IPS-18a (cell line): ENCODE data around the gene LCN6.
A peak's percentile ranks its signal among the peaks of the same experiment; 100 is the strongest.
"Not testable (repeated sequence)": the region's sequence is repeated elsewhere in the genome, so short reads cannot be mapped to it uniquely, and the experiment has no call there.

Experiments
- H3K27ac ChIP-seq: one replicate; pipeline ENCODE4 v1.5.1; 2013; ENCODE audit warnings: low read length
- H3K27me3 ChIP-seq: one replicate; pipeline ENCODE4 v1.6.1; 2013; ENCODE audit warnings: mild to moderate bottlenecking, low read length; ENCODE audit not compliant: control insufficient read depth, insufficient read depth
- H3K36me3 ChIP-seq: one replicate; pipeline ENCODE4 v1.6.1; 2013; ENCODE audit warnings: low read depth, low read length; ENCODE audit not compliant: control insufficient read depth
- H3K4me1 ChIP-seq: one replicate; pipeline ENCODE4 v1.6.1; 2013; ENCODE audit warnings: low read depth, low read length; ENCODE audit not compliant: control insufficient read depth
- H3K4me3 ChIP-seq: one replicate; pipeline ENCODE4 v1.5.1; 2013; ENCODE audit warnings: low read length
- H3K9ac ChIP-seq: one replicate; pipeline ENCODE4 v1.6.1; 2013; ENCODE audit warnings: mild to moderate bottlenecking, low read length, moderate library complexity
- H3K9me3 ChIP-seq: one replicate; pipeline ENCODE4 v1.6.1; 2013; ENCODE audit warnings: low read depth, low read length; ENCODE audit not compliant: control insufficient read depth

LCN6 gene

DNA sequence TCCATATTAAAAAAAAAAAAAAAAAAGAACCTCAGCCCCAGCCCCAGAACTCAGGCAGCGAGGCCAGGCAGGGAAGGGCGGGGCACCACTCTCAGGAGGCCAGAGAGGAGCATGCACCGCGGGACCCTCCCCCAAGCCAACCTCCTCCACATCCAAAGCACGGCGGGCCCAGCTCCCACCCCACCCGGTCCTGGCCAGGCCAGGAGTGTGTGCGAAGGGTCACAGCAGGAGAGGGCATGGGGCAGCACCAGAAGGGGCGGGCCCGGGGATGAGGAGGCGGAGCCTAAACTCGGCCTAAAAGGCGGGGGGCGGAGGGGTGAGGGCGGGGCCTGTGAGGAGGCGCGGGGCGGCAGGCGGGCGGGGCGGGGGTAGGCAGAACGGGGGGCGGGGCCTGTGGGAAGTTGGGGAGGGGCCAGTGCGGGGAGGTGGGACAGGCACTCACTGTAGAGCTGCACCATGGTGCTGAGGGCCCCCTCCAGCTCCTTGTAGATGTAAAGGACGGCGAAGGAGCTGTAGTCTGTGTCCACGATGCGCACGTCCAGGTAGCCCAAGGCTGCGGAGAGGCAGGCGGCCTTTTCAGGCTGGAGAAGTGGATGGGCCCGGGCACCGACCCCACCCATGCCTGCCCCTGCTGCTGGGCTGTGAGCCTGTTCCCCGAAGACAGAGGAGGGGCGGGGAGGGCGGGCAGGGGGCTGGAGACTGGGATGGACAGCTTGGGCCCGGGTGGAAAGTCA lies 14.8 kb upstream of the LCN6 start:
- Histone ChIP-seq H3K4me3 (peak overlapping the region; percentile 17), H3K4me1 (peaks cover 2% of the 10 kb centered on the region)

DNA sequence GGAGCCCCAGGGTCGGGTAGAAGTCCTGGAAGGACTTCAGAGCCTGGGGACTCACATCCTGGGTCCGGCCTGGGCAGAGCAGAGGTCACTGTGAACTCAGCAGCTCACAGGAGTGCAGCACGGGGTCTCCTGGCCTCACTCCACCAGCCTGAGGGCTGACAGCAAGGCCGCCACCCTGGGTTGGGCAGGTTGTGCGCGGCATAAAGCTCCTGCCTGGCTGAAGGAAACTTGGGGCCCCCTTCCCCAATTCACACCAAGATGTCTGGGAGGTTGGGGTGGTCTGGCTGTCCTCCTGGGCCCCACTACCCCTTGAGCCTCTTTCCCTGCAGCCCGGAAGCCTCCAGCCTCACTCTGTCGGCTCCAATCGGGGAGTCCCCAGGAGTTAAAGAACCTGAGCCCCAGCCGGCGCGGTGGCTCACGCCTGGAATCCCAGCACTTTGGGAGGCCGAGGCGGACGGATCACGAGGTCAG lies 13.9 kb upstream of the LCN6 start:
- no peak overlapping the region for H3K9ac ChIP-seq
- H3K27ac ChIP-seq: no peak overlapping the region
- H3K27me3 ChIP-seq: peaks cover 4% of the 10 kb centered on the region
- peaks cover 2% of the 10 kb centered on the region for H3K4me1 ChIP-seq
- no peaks in the 10 kb centered on the region for H3K36me3 ChIP-seq
- no peaks in the 10 kb centered on the region for H3K9me3 ChIP-seq
- H3K4me3 ChIP-seq: no peak overlapping the region

More for the DNA sequence above, 14.8 kb upstream of the LCN6 start:
- Histone ChIP-seq H3K9ac (no peak overlapping the region), H3K36me3 (no peaks in the 10 kb centered on the region), H3K27me3 (peaks cover 8% of the 10 kb centered on the region), H3K9me3 (no peaks in the 10 kb centered on the region), H3K27ac (no peak overlapping the region)

DNA sequence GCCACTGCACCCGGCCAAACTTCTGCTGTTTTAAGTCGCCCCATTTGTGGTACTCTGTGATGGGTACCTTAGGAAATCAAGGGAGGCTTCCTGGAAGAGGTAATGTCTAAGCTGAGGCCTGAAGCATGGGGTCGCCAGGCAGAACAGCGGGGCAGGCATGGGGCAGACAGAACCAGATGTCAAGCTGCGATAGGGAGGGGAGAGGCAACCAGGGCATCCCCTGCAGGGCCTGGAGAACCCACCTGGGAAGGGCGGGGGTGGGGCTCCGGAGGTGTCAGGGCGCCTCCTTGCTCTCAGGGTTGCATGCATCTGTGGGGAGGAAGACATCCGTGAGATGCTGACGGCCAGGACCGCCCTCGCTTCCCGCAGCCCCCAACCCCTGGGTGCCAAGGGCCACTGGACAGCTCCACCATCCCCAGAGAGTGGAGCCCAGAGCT lies 13.2 kb upstream of the LCN6 start:
- H3K9me3 ChIP-seq: no peaks in the 10 kb centered on the region
- no peak overlapping the region for H3K27ac ChIP-seq
- H3K27me3 ChIP-seq: peaks cover 4% of the 10 kb centered on the region
- peaks cover 2% of the 10 kb centered on the region for H3K4me1 ChIP-seq
- H3K36me3 ChIP-seq: no peaks in the 10 kb centered on the region
- H3K4me3 ChIP-seq: no peak overlapping the region
- no peak overlapping the region for H3K9ac ChIP-seq

DNA sequence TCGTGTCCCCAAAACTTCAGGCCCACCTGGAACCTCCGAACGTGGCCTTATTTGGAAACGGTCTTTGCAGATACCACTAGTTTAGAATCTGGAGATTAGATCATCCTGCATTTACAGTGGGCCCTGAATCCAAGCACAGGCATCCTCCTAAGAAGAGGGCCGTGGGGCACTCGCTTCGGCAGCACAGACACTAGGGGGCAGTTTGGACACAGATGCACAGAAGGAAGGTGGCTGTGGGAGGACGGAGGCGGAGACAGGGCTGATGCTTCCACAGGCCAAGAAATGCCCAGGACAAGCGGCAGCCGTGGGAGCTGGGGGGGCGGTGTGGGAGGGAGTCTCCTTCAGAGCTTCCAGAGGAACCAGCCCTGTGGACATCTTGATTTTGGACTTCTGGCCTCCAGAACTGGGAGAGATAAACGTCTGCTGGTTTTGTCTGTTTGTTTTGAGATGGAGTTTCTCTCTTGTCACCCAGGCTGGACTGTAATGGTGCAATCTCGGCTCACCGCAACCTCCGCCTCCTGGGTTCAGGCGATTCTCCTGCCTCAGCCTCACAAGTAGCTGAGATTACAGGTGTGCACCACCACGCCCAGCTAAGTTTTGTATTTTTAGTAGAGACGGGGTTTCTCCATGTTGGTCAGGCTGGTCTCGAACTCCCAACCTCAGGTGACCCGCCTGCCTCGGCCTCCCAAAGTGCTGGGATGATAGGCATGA lies 12.7 kb upstream of the LCN6 start:
- H3K4me1 ChIP-seq, H3K9ac ChIP-seq, H3K27ac ChIP-seq, H3K36me3 ChIP-seq, H3K9me3 ChIP-seq, H3K27me3 ChIP-seq, H3K4me3 ChIP-seq: not testable (repeated sequence)

DNA sequence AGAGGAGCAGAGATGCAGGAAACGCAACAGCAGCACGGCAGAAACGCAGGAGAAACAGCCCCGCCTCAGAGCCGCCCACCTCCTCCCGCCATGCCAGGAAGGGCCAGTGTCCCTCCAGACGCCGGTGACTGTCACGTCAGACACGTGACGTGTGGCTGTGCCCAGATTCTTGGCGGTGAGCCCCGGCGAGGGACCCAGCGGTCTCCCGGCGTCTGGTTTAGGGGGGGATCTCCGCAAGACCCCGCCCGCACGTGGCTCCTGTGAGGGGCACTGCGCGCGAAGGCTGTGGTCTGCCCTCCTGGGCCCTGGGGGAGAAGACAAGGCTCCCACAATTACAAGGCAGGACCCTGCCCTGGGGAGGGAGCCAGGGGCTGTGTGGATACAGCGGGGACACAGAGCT lies 12.1 kb upstream of the LCN6 start:
- no peak overlapping the region for H3K9ac ChIP-seq
- no peak overlapping the region for H3K4me3 ChIP-seq
- no peak overlapping the region for H3K27ac ChIP-seq

DNA sequence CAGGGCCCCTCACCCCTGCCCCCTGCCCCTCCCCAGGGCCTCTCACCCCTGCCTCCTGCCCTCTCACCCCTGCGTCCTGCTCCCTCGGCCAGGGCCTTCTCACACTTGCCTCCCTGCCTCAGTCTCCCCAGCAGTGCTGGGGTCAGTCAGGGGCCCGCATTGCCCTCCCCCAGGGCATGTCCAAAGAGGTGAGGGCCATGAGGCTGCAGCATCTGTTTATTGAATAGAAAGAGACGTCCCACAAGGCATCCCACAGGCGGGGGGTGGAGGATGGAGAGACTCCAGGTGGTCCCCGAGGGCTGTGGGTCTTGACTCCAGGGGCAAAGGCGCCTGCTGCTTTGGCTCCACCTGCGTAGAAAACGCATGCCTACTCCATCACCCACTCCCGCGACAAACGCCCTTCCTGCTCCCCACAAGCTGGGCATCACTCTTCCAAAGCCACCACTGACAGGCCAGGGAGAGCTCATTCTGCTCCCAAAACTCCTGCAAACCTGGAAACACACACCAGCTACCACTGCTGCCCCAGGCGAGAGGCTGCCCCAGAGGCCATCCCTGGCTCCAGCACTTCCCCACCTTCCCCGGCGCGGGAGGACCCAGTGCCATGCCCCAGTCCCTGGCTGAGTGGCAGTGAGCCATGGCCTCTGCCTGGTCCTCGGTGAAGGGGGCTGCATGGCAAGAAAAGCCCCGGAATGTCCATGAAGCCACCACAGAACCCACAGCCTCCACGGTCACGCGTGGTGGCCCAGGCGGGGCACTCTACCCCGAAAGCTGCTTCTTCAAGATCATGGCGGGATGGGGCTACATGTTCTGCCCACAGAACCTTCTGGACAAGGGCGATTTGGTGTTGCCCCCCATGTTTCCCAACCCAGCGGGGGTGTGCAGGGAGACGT lies 11.4 kb upstream of the LCN6 start:
- H3K4me3 ChIP-seq: no peak overlapping the region
- H3K9ac ChIP-seq: no peak overlapping the region

More for the DNA sequence above, 12.1 kb upstream of the LCN6 start:
- Histone ChIP-seq H3K27me3 (peaks cover 4% of the 10 kb centered on the region), H3K9me3 (no peaks in the 10 kb centered on the region), H3K36me3 (no peaks in the 10 kb centered on the region), H3K4me1 (peaks cover 2% of the 10 kb centered on the region)

DNA sequence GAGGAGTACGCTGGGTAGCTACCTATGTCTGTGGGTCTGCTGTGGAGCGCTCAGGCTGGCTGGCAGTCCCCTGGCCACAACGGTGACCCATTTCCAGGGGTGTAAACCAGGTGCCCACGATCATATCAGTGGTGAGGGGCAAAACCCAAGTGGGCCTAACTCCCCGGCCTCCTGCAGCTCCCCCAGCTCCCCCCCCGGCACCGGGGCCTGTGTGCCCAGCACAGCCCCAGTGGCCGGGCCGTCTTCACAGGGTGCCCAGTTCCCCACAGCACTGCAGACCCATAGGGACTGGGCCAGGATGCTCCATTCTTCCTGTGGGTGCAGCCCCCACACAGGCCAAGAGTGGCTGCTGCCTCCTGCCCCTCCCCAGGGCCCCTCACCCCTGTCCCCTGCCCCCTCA lies 10.7 kb upstream of the LCN6 start:
- Histone ChIP-seq H3K27me3 (peaks cover 4% of the 10 kb centered on the region), H3K4me3 (no peak overlapping the region), H3K4me1 (peaks cover 2% of the 10 kb centered on the region), H3K27ac (no peak overlapping the region), H3K9ac (no peak overlapping the region), H3K9me3 (no peaks in the 10 kb centered on the region), H3K36me3 (no peaks in the 10 kb centered on the region)

More for the DNA sequence above, 11.4 kb upstream of the LCN6 start:
- peaks cover 4% of the 10 kb centered on the region for H3K27me3 ChIP-seq
- H3K27ac ChIP-seq: no peak overlapping the region
- no peaks in the 10 kb centered on the region for H3K9me3 ChIP-seq
- no peaks in the 10 kb centered on the region for H3K36me3 ChIP-seq
- H3K4me1 ChIP-seq: peaks cover 2% of the 10 kb centered on the region

DNA sequence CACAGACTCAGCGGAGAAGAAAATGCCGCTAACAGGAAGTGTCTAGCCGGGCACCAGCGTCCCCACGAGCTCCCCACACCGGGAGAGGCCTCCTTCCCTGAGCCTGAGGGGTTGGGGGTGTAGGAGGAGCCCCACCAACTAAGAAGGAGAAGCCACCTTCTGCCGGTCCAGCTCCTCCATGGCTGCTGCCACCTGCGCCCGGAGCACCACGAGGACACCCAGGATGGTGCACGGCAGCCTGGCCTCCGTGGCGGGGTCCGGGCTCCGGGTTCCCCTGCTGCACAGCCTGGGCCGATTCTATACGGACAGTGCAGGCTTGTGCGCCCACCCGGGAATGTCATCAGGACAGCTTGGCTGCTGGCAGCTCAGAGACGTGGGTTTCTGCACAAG lies 9.4 kb upstream of the LCN6 start:
- Histone ChIP-seq H3K9me3 (no peaks in the 10 kb centered on the region), H3K4me3 (no peak overlapping the region), H3K36me3 (no peaks in the 10 kb centered on the region), H3K9ac (no peak overlapping the region), H3K27me3 (no peaks in the 10 kb centered on the region), H3K4me1 (no peaks in the 10 kb centered on the region), H3K27ac (no peak overlapping the region)

DNA sequence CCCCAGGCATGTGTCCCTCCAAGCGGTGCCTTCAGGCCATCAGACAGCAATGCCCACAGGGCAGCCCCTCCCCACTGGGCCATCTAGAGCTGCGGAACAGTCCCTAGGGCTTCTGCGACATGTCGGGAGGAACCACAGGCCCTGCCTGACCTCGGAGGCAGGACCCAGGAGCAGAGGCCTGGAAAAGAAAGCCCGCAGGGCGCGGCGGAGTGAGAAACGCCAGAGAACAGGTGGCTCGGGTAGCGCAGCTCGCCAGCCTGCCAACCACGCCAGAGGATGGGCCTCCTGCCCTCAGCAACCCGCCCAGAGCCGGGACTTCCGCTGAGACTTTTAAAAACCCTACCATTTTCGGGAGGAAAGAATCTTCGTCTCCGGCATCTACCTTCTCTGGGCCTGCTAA lies 9.0 kb upstream of the LCN6 start:
- no peaks in the 10 kb centered on the region for H3K36me3 ChIP-seq
- H3K27ac ChIP-seq: no peak overlapping the region
- H3K9me3 ChIP-seq: no peaks in the 10 kb centered on the region
- H3K4me3 ChIP-seq: no peak overlapping the region
- H3K27me3 ChIP-seq: no peaks in the 10 kb centered on the region
- H3K4me1 ChIP-seq: no peaks in the 10 kb centered on the region
- no peak overlapping the region for H3K9ac ChIP-seq

DNA sequence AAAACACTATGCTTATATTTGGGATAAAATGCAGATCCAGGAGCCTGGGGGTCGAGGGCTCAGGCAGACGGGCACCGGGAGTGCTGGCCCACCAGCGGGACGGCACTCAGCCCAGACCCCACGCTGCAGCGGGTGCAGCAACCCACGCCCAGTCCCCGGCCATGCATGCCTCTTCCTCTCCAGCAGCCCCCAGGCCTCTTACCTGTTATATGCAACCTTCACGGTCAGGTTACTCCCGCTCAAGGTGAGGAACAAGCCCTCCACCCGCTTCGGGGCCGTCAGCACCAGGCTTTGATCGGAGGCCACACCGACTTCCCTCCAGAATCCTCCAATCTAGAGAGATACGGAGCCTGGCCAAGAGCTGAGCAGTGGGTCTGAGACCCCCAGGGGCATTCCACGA lies 8.5 kb upstream of the LCN6 start:
- H3K27ac ChIP-seq: no peak overlapping the region
- H3K4me1 ChIP-seq: no peaks in the 10 kb centered on the region
- H3K4me3 ChIP-seq: no peak overlapping the region
- no peak overlapping the region for H3K9ac ChIP-seq
- H3K36me3 ChIP-seq: no peaks in the 10 kb centered on the region
- H3K27me3 ChIP-seq: no peaks in the 10 kb centered on the region
- H3K9me3 ChIP-seq: no peaks in the 10 kb centered on the region

DNA sequence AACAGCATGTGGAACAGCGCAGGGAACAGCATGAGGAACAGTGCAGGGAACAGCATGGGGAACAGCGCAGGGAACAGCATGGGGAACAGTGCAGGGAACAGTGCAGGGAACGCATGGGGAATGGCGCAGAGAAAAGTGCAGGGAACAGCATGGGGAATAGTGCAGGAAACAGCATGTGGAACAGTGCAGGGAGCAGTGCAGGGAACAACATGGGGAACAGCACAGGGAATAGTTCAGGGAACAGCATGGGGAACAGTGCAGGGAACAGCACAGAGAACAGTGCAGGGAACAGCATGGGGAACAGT lies 7.8 kb upstream of the LCN6 start:
- Histone ChIP-seq H3K9me3 (no peaks in the 10 kb centered on the region), H3K27ac (no peak overlapping the region), H3K9ac (no peak overlapping the region), H3K36me3 (no peaks in the 10 kb centered on the region), H3K4me1 (no peaks in the 10 kb centered on the region), H3K27me3 (no peaks in the 10 kb centered on the region), H3K4me3 (no peak overlapping the region)
